ENCODE data around the gene ANKRD44.

The ANKRD44 gene

GRCh38 chr2:196994764-196995163 lies 315.8 kb downstream of the ANKRD44 start:
- Mint-ChIP-seq H3K4me3 (no peak overlapping the region), H3K36me3 (ENCODE audit: low read depth) (peaks cover 66% of the 10 kb centered on the region)

GRCh38 chr2:196993617-196994016 lies 317.0 kb downstream of the ANKRD44 start:
- H3K27me3 Mint-ChIP-seq (ENCODE audit: low read depth), result no peaks in the 10 kb centered on the region
- H3K9me3 Mint-ChIP-seq, result no peaks in the 10 kb centered on the region
- H3K4me1 Mint-ChIP-seq (ENCODE audit: low read depth), result peaks cover 34% of the 10 kb centered on the region
- H3K27ac Mint-ChIP-seq, result no peak overlapping the region
- H3K36me3 Mint-ChIP-seq (ENCODE audit: low read depth), result peaks cover 63% of the 10 kb centered on the region
- no peak overlapping the region for H3K4me3 Mint-ChIP-seq

More at GRCh38 chr2:196994764-196995163, 315.8 kb downstream of the ANKRD44 start:
- Mint-ChIP-seq H3K9me3 (no peaks in the 10 kb centered on the region), H3K4me1 (ENCODE audit: low read depth) (peaks cover 25% of the 10 kb centered on the region), H3K27ac (no peak overlapping the region), H3K27me3 (ENCODE audit: low read depth) (no peaks in the 10 kb centered on the region)

GRCh38 chr2:196992466-196992865 lies 318.1 kb downstream of the ANKRD44 start:
- Mint-ChIP-seq H3K36me3 (ENCODE audit: low read depth) (peaks cover 57% of the 10 kb centered on the region), H3K4me3 (no peak overlapping the region), H3K4me1 (ENCODE audit: low read depth) (peaks cover 44% of the 10 kb centered on the region), H3K27ac (peak overlapping the region; percentile 8), H3K9me3 (no peaks in the 10 kb centered on the region), H3K27me3 (ENCODE audit: low read depth) (no peaks in the 10 kb centered on the region)

- no peaks in the 10 kb centered on the region for H3K9me3 Mint-ChIP-seq
- peaks cover 60% of the 10 kb centered on the region for H3K36me3 Mint-ChIP-seq (ENCODE audit: low read depth)
- H3K27ac Mint-ChIP-seq, result peak overlapping the region; percentile 41
- H3K27me3 Mint-ChIP-seq (ENCODE audit: low read depth), result no peaks in the 10 kb centered on the region
- peaks cover 49% of the 10 kb centered on the region for H3K4me1 Mint-ChIP-seq (ENCODE audit: low read depth)
- no peak overlapping the region for H3K4me3 Mint-ChIP-seq
Observed at GRCh38 chr2:196990788-196991461, 319.7 kb downstream of the ANKRD44 start.

- Mint-ChIP-seq H3K9me3 (peaks cover 6% of the 10 kb centered on the region), H3K27ac (peak overlapping the region; percentile 41), H3K4me1 (ENCODE audit: low read depth) (peaks cover 54% of the 10 kb centered on the region), H3K27me3 (ENCODE audit: low read depth) (no peaks in the 10 kb centered on the region), H3K4me3 (no peak overlapping the region), H3K36me3 (ENCODE audit: low read depth) (peaks cover 60% of the 10 kb centered on the region)
Observed at GRCh38 chr2:196990092-196990491, 320.5 kb downstream of the ANKRD44 start.

GRCh38 chr2:196989496-196989895 lies 321.1 kb downstream of the ANKRD44 start:
- peaks cover 54% of the 10 kb centered on the region for H3K4me1 Mint-ChIP-seq (ENCODE audit: low read depth)
- peaks cover 12% of the 10 kb centered on the region for H3K9me3 Mint-ChIP-seq
- H3K27ac Mint-ChIP-seq, result peak overlapping the region; percentile 79
- H3K27me3 Mint-ChIP-seq (ENCODE audit: low read depth), result no peaks in the 10 kb centered on the region
- peak overlapping the region; percentile 24 for H3K4me3 Mint-ChIP-seq
- H3K36me3 Mint-ChIP-seq (ENCODE audit: low read depth), result peaks cover 63% of the 10 kb centered on the region

- H3K9me3 Mint-ChIP-seq, result peaks cover 14% of the 10 kb centered on the region
- H3K27me3 Mint-ChIP-seq (ENCODE audit: low read depth), result no peaks in the 10 kb centered on the region
- H3K4me1 Mint-ChIP-seq (ENCODE audit: low read depth), result peaks cover 52% of the 10 kb centered on the region
- H3K36me3 Mint-ChIP-seq (ENCODE audit: low read depth), result peaks cover 64% of the 10 kb centered on the region
- peak overlapping the region; percentile 92 for H3K27ac Mint-ChIP-seq
- H3K4me3 Mint-ChIP-seq, result peak overlapping the region; percentile 12
Observed at GRCh38 chr2:196988639-196989038, 321.9 kb downstream of the ANKRD44 start.

GRCh38 chr2:196987649-196988364 lies 322.8 kb downstream of the ANKRD44 start:
- Mint-ChIP-seq H3K36me3 (ENCODE audit: low read depth) (peaks cover 55% of the 10 kb centered on the region), H3K27ac (peak overlapping the region; percentile 92), H3K9me3 (peaks cover 14% of the 10 kb centered on the region), H3K4me1 (ENCODE audit: low read depth) (peaks cover 49% of the 10 kb centered on the region), H3K27me3 (ENCODE audit: low read depth) (no peaks in the 10 kb centered on the region), H3K4me3 (peak overlapping the region; percentile 68)

GRCh38 chr2:196987298-196987648 lies 323.3 kb downstream of the ANKRD44 start:
- peak overlapping the region; percentile 68 for H3K4me3 Mint-ChIP-seq
- H3K36me3 Mint-ChIP-seq (ENCODE audit: low read depth), result peaks cover 57% of the 10 kb centered on the region
- H3K27ac Mint-ChIP-seq, result peak overlapping the region; percentile 92
- peaks cover 18% of the 10 kb centered on the region for H3K9me3 Mint-ChIP-seq
- no peaks in the 10 kb centered on the region for H3K27me3 Mint-ChIP-seq (ENCODE audit: low read depth)
- peaks cover 49% of the 10 kb centered on the region for H3K4me1 Mint-ChIP-seq (ENCODE audit: low read depth)

GRCh38 chr2:196985511-196986183 lies 324.9 kb downstream of the ANKRD44 start:
- Mint-ChIP-seq H3K4me1 (ENCODE audit: low read depth) (peaks cover 37% of the 10 kb centered on the region), H3K9me3 (peaks cover 18% of the 10 kb centered on the region), H3K4me3 (no peak overlapping the region), H3K27ac (no peak overlapping the region), H3K36me3 (ENCODE audit: low read depth) (peaks cover 49% of the 10 kb centered on the region), H3K27me3 (ENCODE audit: low read depth) (no peaks in the 10 kb centered on the region)

- H3K4me1 Mint-ChIP-seq (ENCODE audit: low read depth), result peaks cover 29% of the 10 kb centered on the region
- no peaks in the 10 kb centered on the region for H3K27me3 Mint-ChIP-seq (ENCODE audit: low read depth)
- H3K27ac Mint-ChIP-seq, result no peak overlapping the region
- H3K4me3 Mint-ChIP-seq, result no peak overlapping the region
- peaks cover 42% of the 10 kb centered on the region for H3K36me3 Mint-ChIP-seq (ENCODE audit: low read depth)
- peaks cover 18% of the 10 kb centered on the region for H3K9me3 Mint-ChIP-seq
Observed at GRCh38 chr2:196984903-196985302, 325.7 kb downstream of the ANKRD44 start.

GRCh38 chr2:196983934-196984333 lies 326.6 kb downstream of the ANKRD44 start:
- Mint-ChIP-seq H3K9me3 (peaks cover 18% of the 10 kb centered on the region), H3K4me3 (no peak overlapping the region), H3K27me3 (ENCODE audit: low read depth) (no peaks in the 10 kb centered on the region), H3K36me3 (ENCODE audit: low read depth) (peaks cover 38% of the 10 kb centered on the region), H3K4me1 (ENCODE audit: low read depth) (peaks cover 22% of the 10 kb centered on the region), H3K27ac (no peak overlapping the region)

- H3K27me3 Mint-ChIP-seq (ENCODE audit: low read depth), result no peaks in the 10 kb centered on the region
Observed at GRCh38 chr2:196980473-196980872, 330.1 kb downstream of the ANKRD44 start.

GRCh38 chr2:196980001-196980400 lies 330.6 kb downstream of the ANKRD44 start:
- peaks cover 6% of the 10 kb centered on the region for H3K4me1 Mint-ChIP-seq (ENCODE audit: low read depth)
- peaks cover 26% of the 10 kb centered on the region for H3K36me3 Mint-ChIP-seq (ENCODE audit: low read depth)
- H3K9me3 Mint-ChIP-seq, result peaks cover 23% of the 10 kb centered on the region
- no peaks in the 10 kb centered on the region for H3K27me3 Mint-ChIP-seq (ENCODE audit: low read depth)
- H3K27ac Mint-ChIP-seq, result no peak overlapping the region
- H3K4me3 Mint-ChIP-seq, result no peak overlapping the region

More at GRCh38 chr2:196980473-196980872, 330.1 kb downstream of the ANKRD44 start:
- peaks cover 31% of the 10 kb centered on the region for H3K36me3 Mint-ChIP-seq (ENCODE audit: low read depth)
- H3K4me3 Mint-ChIP-seq, result no peak overlapping the region
- H3K27ac Mint-ChIP-seq, result no peak overlapping the region
- peaks cover 7% of the 10 kb centered on the region for H3K4me1 Mint-ChIP-seq (ENCODE audit: low read depth)
- peaks cover 28% of the 10 kb centered on the region for H3K9me3 Mint-ChIP-seq

GRCh38 chr2:196977507-196977906 lies 333.1 kb downstream of the ANKRD44 start:
- peaks cover 13% of the 10 kb centered on the region for H3K9me3 Mint-ChIP-seq
- H3K4me1 Mint-ChIP-seq (ENCODE audit: low read depth), result peaks cover 10% of the 10 kb centered on the region
- H3K27me3 Mint-ChIP-seq (ENCODE audit: low read depth), result no peaks in the 10 kb centered on the region
- H3K27ac Mint-ChIP-seq, result no peak overlapping the region
- H3K4me3 Mint-ChIP-seq, result no peak overlapping the region
- H3K36me3 Mint-ChIP-seq (ENCODE audit: low read depth), result peaks cover 11% of the 10 kb centered on the region
